ENCODE data around the gene GPHN.
"Not testable (repeated sequence)": the region's sequence is repeated elsewhere in the genome, so short reads cannot be mapped to it uniquely, and the experiment has no call there.

The GPHN gene

GRCh38 chr14:66677780-66678179, 169.8 kb downstream of the GPHN start:
- no peak for DNase-seq

- DNase-seq = no peak
Measured at GRCh38 chr14:66680216-66680615, 172.3 kb downstream of the GPHN start.

- DNase-seq = no peak
Measured at GRCh38 chr14:66696326-66696725, 188.4 kb downstream of the GPHN start.

- no peak for DNase-seq
Measured at GRCh38 chr14:66698503-66698902, 190.6 kb downstream of the GPHN start.

GRCh38 chr14:66701813-66702212, 193.9 kb downstream of the GPHN start:
- no peak for DNase-seq

GRCh38 chr14:66708267-66708666, 200.3 kb downstream of the GPHN start:
- DNase-seq = no peak

- no peak for DNase-seq
Measured at GRCh38 chr14:66709291-66709690, 201.3 kb downstream of the GPHN start.

GRCh38 chr14:66714291-66714690, 206.3 kb downstream of the GPHN start:
- DNase-seq = not testable (repeated sequence)

GRCh38 chr14:66715313-66715712, 207.4 kb downstream of the GPHN start:
- not testable (repeated sequence) for DNase-seq

- DNase-seq = no peak
Measured at GRCh38 chr14:66716227-66716626, 208.3 kb downstream of the GPHN start.

- no peak for DNase-seq
Measured at GRCh38 chr14:66717561-66718140, 209.7 kb downstream of the GPHN start.

GRCh38 chr14:66724996-66725395, 217.0 kb downstream of the GPHN start:
- DNase-seq = no peak

- DNase-seq = not testable (repeated sequence)
Measured at GRCh38 chr14:66731298-66731697, 223.4 kb downstream of the GPHN start.

- no peak for DNase-seq
Measured at GRCh38 chr14:66735853-66736252, 227.9 kb downstream of the GPHN start.

GRCh38 chr14:66739826-66740225, 231.9 kb downstream of the GPHN start:
- no peak for DNase-seq

- DNase-seq = no peak
Measured at GRCh38 chr14:66745078-66745477, 237.1 kb downstream of the GPHN start.

- no peak for DNase-seq
Measured at GRCh38 chr14:66746316-66747006, 238.5 kb downstream of the GPHN start.

- DNase-seq = no peak
Measured at GRCh38 chr14:66752109-66752508, 244.2 kb downstream of the GPHN start.

GRCh38 chr14:66758031-66758613, 250.2 kb downstream of the GPHN start:
- no peak for DNase-seq

- no peak for DNase-seq
Measured at GRCh38 chr14:66772146-66772545, 264.2 kb downstream of the GPHN start.

GRCh38 chr14:66782853-66783252, 274.9 kb downstream of the GPHN start:
- no peak for DNase-seq

- no peak for DNase-seq
Measured at GRCh38 chr14:66790101-66790500, 282.2 kb downstream of the GPHN start.

GRCh38 chr14:66802962-66803361, 295.0 kb downstream of the GPHN start:
- DNase-seq = no peak

- DNase-seq = no peak
Measured at GRCh38 chr14:66804141-66804540, 296.2 kb downstream of the GPHN start.

GRCh38 chr14:66813636-66814035, 305.7 kb downstream of the GPHN start:
- DNase-seq = no peak
